H9 (cell line): ENCODE results near the gene MTX1. TPM values are rescaled to one million over a fixed set of nuclear protein-coding genes. Genes with fewer than 3 reads are reported as not detected.

ENCODE experiments used
- DNase-seq: peaks from one replicate; pipeline ENCODE4 v3.0.0-alpha.2; 2017
- H2AFZ ChIP-seq: one replicate; pipeline ENCODE4 v1.6.1; 2013; ENCODE audit warnings: mild to moderate bottlenecking, low read length, control low read depth, moderate library complexity
- H2AK5ac ChIP-seq: 2 replicates; pipeline ENCODE4 v1.6.1; 2013; ENCODE audit warnings: low read length, control low read depth, mixed read lengths; ENCODE audit not compliant: insufficient read length
- H2BK120ac ChIP-seq: one replicate; pipeline ENCODE4 v1.6.1; 2013; ENCODE audit warnings: low read depth, mild to moderate bottlenecking, low read length, control low read depth, inconsistent platforms; ENCODE audit not compliant: poor library complexity, severe bottlenecking
- H2BK12ac ChIP-seq: 2 replicates; pipeline ENCODE4 v1.6.1; 2013; ENCODE audit warnings: low read length, control low read depth, mixed read lengths, low read depth; ENCODE audit not compliant: insufficient read length
- H2BK15ac ChIP-seq: 2 replicates; pipeline ENCODE4 v1.6.1; 2013; ENCODE audit warnings: low read depth, low read length, control low read depth
- H2BK20ac ChIP-seq: one replicate; pipeline ENCODE4 v1.6.1; 2013; ENCODE audit warnings: low read depth, mild to moderate bottlenecking, low read length, control low read depth, inconsistent platforms; ENCODE audit not compliant: poor library complexity, severe bottlenecking
- H2BK5ac ChIP-seq: 2 replicates; pipeline ENCODE4 v1.6.1; 2013; ENCODE audit warnings: low read length, control low read depth, mixed read lengths; ENCODE audit not compliant: insufficient read length
- H3K14ac ChIP-seq: 2 replicates; pipeline ENCODE4 v1.6.1; 2013; ENCODE audit warnings: low read length, control low read depth; ENCODE audit not compliant: insufficient read depth
- H3K18ac ChIP-seq: 2 replicates; pipeline ENCODE4 v1.6.1; 2013; ENCODE audit warnings: low read depth, mild to moderate bottlenecking, mixed read lengths, low read length, control low read depth; ENCODE audit not compliant: insufficient read length
- H3K23ac ChIP-seq: 2 replicates; pipeline ENCODE4 v1.6.1; 2013; ENCODE audit warnings: low read length, control low read depth, mixed read lengths, low read depth; ENCODE audit not compliant: insufficient read length
- H3K23me2 ChIP-seq: 2 replicates; pipeline ENCODE4 v1.6.1; 2013; ENCODE audit warnings: low read depth, mild to moderate bottlenecking, mixed read lengths, low read length, control low read depth; ENCODE audit not compliant: insufficient read length, poor library complexity, severe bottlenecking
- H3K27ac ChIP-seq: 2 replicates; pipeline ENCODE4 v1.5.1; 2013; ENCODE audit warnings: low read length, control low read depth, mixed read lengths, low read depth; ENCODE audit not compliant: insufficient read length
- H3K27me3 ChIP-seq: 2 replicates; pipeline ENCODE4 v1.6.1; 2013; ENCODE audit warnings: low read length, control low read depth, inconsistent platforms; ENCODE audit not compliant: insufficient read depth
- H3K4ac ChIP-seq: 2 replicates; pipeline ENCODE4 v1.6.1; 2013; ENCODE audit warnings: low read depth, mild to moderate bottlenecking, control low read depth, inconsistent platforms, low read length, moderate library complexity
- H3K4me1 ChIP-seq: 2 replicates; pipeline ENCODE4 v1.6.1; 2013; ENCODE audit warnings: low read length, control low read depth, inconsistent platforms; ENCODE audit not compliant: insufficient read depth
- H3K4me2 ChIP-seq: 2 replicates; pipeline ENCODE4 v1.6.1; 2013; ENCODE audit warnings: low read length, control low read depth, mixed read lengths; ENCODE audit not compliant: insufficient read length, insufficient read depth
- H3K56ac ChIP-seq: 2 replicates; pipeline ENCODE4 v1.6.1; 2013; ENCODE audit warnings: low read depth, mild to moderate bottlenecking, mixed read lengths, low read length, control low read depth; ENCODE audit not compliant: insufficient read length
- H3K79me1 ChIP-seq: 2 replicates; pipeline ENCODE4 v1.6.1; 2013; ENCODE audit warnings: low read depth, mild to moderate bottlenecking, moderate library complexity, low read length, control low read depth, inconsistent platforms; ENCODE audit not compliant: insufficient read depth, poor library complexity, severe bottlenecking
- H3K79me2 ChIP-seq: 2 replicates; pipeline ENCODE4 v1.6.1; 2013; ENCODE audit warnings: low read length, control low read depth, inconsistent platforms; ENCODE audit not compliant: insufficient read depth
- H3K9ac ChIP-seq: 2 replicates; pipeline ENCODE4 v1.6.1; 2013; ENCODE audit warnings: low read length, control low read depth, mixed read lengths; ENCODE audit not compliant: insufficient read length; ENCODE audit errors: extremely low read depth
- H3K9me3 ChIP-seq: one replicate; pipeline ENCODE4 v1.6.1; 2013; ENCODE audit warnings: low read depth, low read length, inconsistent platforms; ENCODE audit not compliant: control insufficient read depth
- H3T11ph ChIP-seq: one replicate; pipeline ENCODE4 v1.6.1; 2013; ENCODE audit warnings: mild to moderate bottlenecking, low read length, control low read depth, inconsistent platforms
- H4K20me1 ChIP-seq: one replicate; pipeline ENCODE4 v1.6.1; 2013; ENCODE audit not compliant: control insufficient read depth, insufficient read length, insufficient read depth
- H4K5ac ChIP-seq: 2 replicates; pipeline ENCODE4 v1.6.1; 2013; ENCODE audit warnings: low read depth, mild to moderate bottlenecking, mixed read lengths, low read length, control low read depth; ENCODE audit not compliant: insufficient read length
- H4K8ac ChIP-seq: replicated peaks from 2 replicates; pipeline ENCODE4 v1.6.1; 2013; ENCODE audit warnings: low read length, control low read depth, mixed read lengths, low read depth; ENCODE audit not compliant: insufficient read length
- H4K91ac ChIP-seq: 2 replicates; pipeline ENCODE4 v1.6.1; 2013; ENCODE audit warnings: low read depth, mild to moderate bottlenecking, moderate library complexity, mixed read lengths, low read length, control low read depth; ENCODE audit not compliant: insufficient read length
- H3K27ac Mint-ChIP-seq, 3 experiments: 2 replicates in 2 of 3; 3 replicates in 1 of 3; pipeline ENCODE4 v1.8.0; 2020 to 2021; ENCODE audit warnings: mixed read lengths in 3 of 3, mild to moderate bottlenecking in 1 of 3, moderate library complexity in 1 of 3
- H3K27me3 Mint-ChIP-seq: 2 replicates; pipeline ENCODE4 v1.8.0; 2021; ENCODE audit warnings: low read depth, mild to moderate bottlenecking, moderate library complexity, mixed read lengths
- H3K36me3 Mint-ChIP-seq, 3 experiments: 2 replicates in 2 of 3; 3 replicates in 1 of 3; pipeline ENCODE4 v1.8.0; 2020 to 2021; ENCODE audit warnings: low read depth in 3 of 3, mixed read lengths in 3 of 3; ENCODE audit not compliant: insufficient read depth in 1 of 3
- H3K4me1 Mint-ChIP-seq, 2 experiments: 2 replicates each; pipeline ENCODE4 v1.8.0; 2020; ENCODE audit warnings: mixed read lengths in 2 of 2
- H3K4me3 Mint-ChIP-seq, 2 experiments: 2 replicates in 1 of 2; 3 replicates in 1 of 2; pipeline ENCODE4 v1.8.0; 2020 to 2021; ENCODE audit warnings: mild to moderate bottlenecking in 2 of 2, mixed read lengths in 2 of 2, moderate library complexity in 1 of 2
- H3K9me3 Mint-ChIP-seq, 2 experiments: 2 replicates in 1 of 2; 3 replicates in 1 of 2; pipeline ENCODE4 v1.8.0; 2020; ENCODE audit warnings: mild to moderate bottlenecking in 2 of 2, mixed read lengths in 2 of 2, moderate library complexity in 1 of 2
- WGBS: extraction: QIAGEN DNeasy Blood & Tissue Kit; methylation state at CpG from one replicate; pipeline ENCODE4 v1.1.7; 2013; ENCODE audit warnings: missing lambda C conversion rate, low lambda C conversion rate, mixed read lengths; ENCODE audit not compliant: insufficient read length; ENCODE audit errors: extremely low coverage; 5-methylcytosine and 5-hydroxymethylcytosine counted together
- total RNA-seq: library from RNA; stranded (reverse); gene quantifications from 2 replicates; pipeline ENCODE4 v1.2.1, GENCODE V29; 2021
- TF ChIP-seq, protein P1 (sequence below): fragments of 200-600 bp; sonication (generic); conservative IDR thresholded peaks from 3 replicates; pipeline ENCODE4 v1.8.0; 2021; ENCODE audit warnings: antibody characterized with exemption, mild to moderate bottlenecking

Gene MTX1
- total RNA-seq, 1 experiment from 2014 or later: 45.0 TPM

DNA sequence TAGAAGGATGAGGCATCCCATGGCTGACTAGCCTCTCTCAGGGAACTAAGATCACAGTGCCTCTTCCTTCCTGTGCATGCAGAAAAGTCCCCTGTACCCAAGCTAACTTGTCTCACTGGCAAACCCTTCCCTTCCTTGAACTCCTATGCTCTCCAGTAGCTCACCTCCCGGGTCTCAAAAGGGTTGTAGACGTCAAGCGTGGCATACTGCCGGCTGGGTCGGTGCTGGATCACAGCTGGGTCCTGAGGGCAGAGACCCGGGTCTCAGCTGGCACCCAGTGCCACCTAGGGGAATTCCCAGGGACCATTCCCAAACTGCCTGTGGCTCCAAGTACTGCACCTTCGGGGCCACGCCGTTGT is 53.0 kb downstream of the MTX1 start:
- Histone ChIP-seq H3K9me3 (no peaks in the 10 kb centered on the region), H3K27ac (no peak overlapping the region), H2BK5ac (no peak overlapping the region), H3K23me2 (peaks cover 10% of the 10 kb centered on the region), H4K8ac (no peak overlapping the region), H3K23ac (no peak overlapping the region), H2BK15ac (no peak overlapping the region; the same call in 1 of the 2 replicates), H3K18ac (no peak overlapping the region), H2AK5ac (no peak overlapping the region), H3K4me2 (peak overlapping the region; percentile 85), H3K56ac (no peak overlapping the region), H3K27me3 (no peaks in the 10 kb centered on the region), H3K14ac (no peak overlapping the region), H2BK12ac (no peak overlapping the region), H3K4ac (no peak overlapping the region), H2BK120ac (no peak overlapping the region), H3T11ph (no peak overlapping the region), H4K20me1 (no peaks in the 10 kb centered on the region), H4K91ac (no peak overlapping the region), H3K79me2 (no peaks in the 10 kb centered on the region), H2BK20ac (no peak overlapping the region), H3K9ac (peak overlapping the region; percentile 57), H4K5ac (no peak overlapping the region), H3K79me1 (no peaks in the 10 kb centered on the region), H3K4me1 (0 out of 2 replicates have a peak, but pooled peaks cover 3% of the 10 kb centered on the region), H2AFZ (no peak overlapping the region)
- DNase-seq: no peak
- H3K4me3 Mint-ChIP-seq: peak overlapping the region; percentile 89 to 95
- TF ChIP-seq, protein P1, sequence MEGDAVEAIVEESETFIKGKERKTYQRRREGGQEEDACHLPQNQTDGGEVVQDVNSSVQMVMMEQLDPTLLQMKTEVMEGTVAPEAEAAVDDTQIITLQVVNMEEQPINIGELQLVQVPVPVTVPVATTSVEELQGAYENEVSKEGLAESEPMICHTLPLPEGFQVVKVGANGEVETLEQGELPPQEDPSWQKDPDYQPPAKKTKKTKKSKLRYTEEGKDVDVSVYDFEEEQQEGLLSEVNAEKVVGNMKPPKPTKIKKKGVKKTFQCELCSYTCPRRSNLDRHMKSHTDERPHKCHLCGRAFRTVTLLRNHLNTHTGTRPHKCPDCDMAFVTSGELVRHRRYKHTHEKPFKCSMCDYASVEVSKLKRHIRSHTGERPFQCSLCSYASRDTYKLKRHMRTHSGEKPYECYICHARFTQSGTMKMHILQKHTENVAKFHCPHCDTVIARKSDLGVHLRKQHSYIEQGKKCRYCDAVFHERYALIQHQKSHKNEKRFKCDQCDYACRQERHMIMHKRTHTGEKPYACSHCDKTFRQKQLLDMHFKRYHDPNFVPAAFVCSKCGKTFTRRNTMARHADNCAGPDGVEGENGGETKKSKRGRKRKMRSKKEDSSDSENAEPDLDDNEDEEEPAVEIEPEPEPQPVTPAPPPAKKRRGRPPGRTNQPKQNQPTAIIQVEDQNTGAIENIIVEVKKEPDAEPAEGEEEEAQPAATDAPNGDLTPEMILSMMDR: peak; percentile 30; the same call in 2 of the 3 replicates
- H3K36me3 Mint-ChIP-seq: peaks cover 34 to 74% (median 66%) of the 10 kb centered on the region in 3 experiments; a peak in 6 of 7 replicates
- peaks cover 2% of the 10 kb centered on the region; the same call in 1 of the 2 replicates for H3K27me3 Mint-ChIP-seq
- H3K4me1 Mint-ChIP-seq: peaks cover 17 to 18% of the 10 kb centered on the region in 2 experiments
- no CpG with 5 or more reads among the region's 9 CpGs for WGBS
- H3K27ac Mint-ChIP-seq: peak overlapping the region; percentile 16 to 95 (median 34); a peak in 5 of 7 replicates
- H3K9me3 Mint-ChIP-seq: no peaks in the 10 kb centered on the region; a peak in 1 of 5 replicates
